HL-60/S4 treated with phorbol 12-myristate 13-acetate at 8.2 ng/mL for 4 days and 3 days (cell line): ENCODE data around the gene ATF6.
"Not testable (repeated sequence)": the region's sequence is repeated elsewhere in the genome, so short reads cannot be mapped to it uniquely, and the experiment has no call there.

Source experiments
- in situ Hi-C: fragments of 300-500 bp; cut with MboI; formaldehyde crosslinking; loops from 2 replicates; pipeline ENCODE4 v1.15.0; 2022; ENCODE audit warnings: low sequenced_read_pairs

Gene ATF6

GRCh38 chr1:161778522-161778921 lies 12.4 kb downstream of the ATF6 start:
- in situ Hi-C loops = loop anchor here (25.0 kb wide), 1 partner anchor 259 kb away; no protein-coding TSS in a partner anchor

GRCh38 chr1:161779393-161779792 lies 13.3 kb downstream of the ATF6 start:
- in situ Hi-C loops = loop anchor here (25.0 kb wide), 1 partner anchor 258 kb away; no protein-coding TSS in a partner anchor

- in situ Hi-C loops = loop anchor here (25.0 kb wide), 1 partner anchor 255 kb away; no protein-coding TSS in a partner anchor
Measured at GRCh38 chr1:161781995-161782394, 15.9 kb downstream of the ATF6 start.

GRCh38 chr1:161782886-161783285 lies 16.8 kb downstream of the ATF6 start:
- in situ Hi-C loops = loop anchor here (25.0 kb wide), 1 partner anchor 254 kb away; no protein-coding TSS in a partner anchor

- in situ Hi-C loops = loop anchor here (25.0 kb wide), 1 partner anchor 252 kb away; no protein-coding TSS in a partner anchor
Measured at GRCh38 chr1:161784968-161785367, 18.8 kb downstream of the ATF6 start.

- in situ Hi-C loops = loop anchor here (25.0 kb wide), 1 partner anchor 250 kb away; no protein-coding TSS in a partner anchor
Measured at GRCh38 chr1:161787355-161787754, 21.2 kb downstream of the ATF6 start.

GRCh38 chr1:161790587-161791317 lies 24.6 kb downstream of the ATF6 start:
- in situ Hi-C loops = loop anchor here (25.0 kb wide), 1 partner anchor 247 kb away; no protein-coding TSS in a partner anchor

- in situ Hi-C loops = loop anchor here (25.0 kb wide), 1 partner anchor 245 kb away; no protein-coding TSS in a partner anchor
Measured at GRCh38 chr1:161791904-161792655, 26.0 kb downstream of the ATF6 start.

GRCh38 chr1:161792740-161793139 lies 26.6 kb downstream of the ATF6 start:
- in situ Hi-C loops = loop anchor here (25.0 kb wide), 1 partner anchor 245 kb away; no protein-coding TSS in a partner anchor

GRCh38 chr1:161799792-161800191 lies 33.7 kb downstream of the ATF6 start:
- in situ Hi-C loops = loop anchor here (25.0 kb wide), 1 partner anchor 238 kb away; no protein-coding TSS in a partner anchor

- in situ Hi-C loops = no loop called here
Measured at GRCh38 chr1:161801955-161802354, 35.8 kb downstream of the ATF6 start.

GRCh38 chr1:161803181-161803580 lies 37.1 kb downstream of the ATF6 start:
- in situ Hi-C loops = no loop called here

- in situ Hi-C loops = no loop called here
Measured at GRCh38 chr1:161805399-161806197, 39.5 kb downstream of the ATF6 start.

- in situ Hi-C loops = not testable (repeated sequence)
Measured at GRCh38 chr1:161809202-161809601, 43.1 kb downstream of the ATF6 start.

- in situ Hi-C loops = not testable (repeated sequence)
Measured at GRCh38 chr1:161809656-161810055, 43.5 kb downstream of the ATF6 start.

- in situ Hi-C loops = no loop called here
Measured at GRCh38 chr1:161810780-161811179, 44.7 kb downstream of the ATF6 start.

GRCh38 chr1:161816201-161816600 lies 50.1 kb downstream of the ATF6 start:
- in situ Hi-C loops = no loop called here

GRCh38 chr1:161817176-161817730 lies 51.1 kb downstream of the ATF6 start:
- in situ Hi-C loops = no loop called here

GRCh38 chr1:161820914-161821313 lies 54.8 kb downstream of the ATF6 start:
- in situ Hi-C loops = no loop called here

GRCh38 chr1:161824618-161825017 lies 58.5 kb downstream of the ATF6 start:
- in situ Hi-C loops = no loop called here
